ENCODE measurements around the gene RBMS1.

- no peak for TF ChIP-seq STAG1 (CRISPR knock-in tag; IDR thresholded peaks at IDR 0.05)
- TF ChIP-seq ZNF616 (CRISPR knock-in tag; IDR thresholded peaks at IDR 0.05; ENCODE audit: low read depth), result no peak
- TF ChIP-seq JUND (CRISPR knock-in tag; IDR thresholded peaks at IDR 0.05), result no peak
- no peak for TF ChIP-seq KDM1A (CRISPR knock-in tag; IDR thresholded peaks at IDR 0.05)
- no peak for TF ChIP-seq HNRNPH1 (optimal IDR thresholded peaks at IDR 0.05; ENCODE audit: low read depth, low read length)
- TF ChIP-seq EP300 (IDR thresholded peaks at IDR 0.05; ENCODE audit: low read depth in 2 of 2, low read length in 2 of 2), result no peak
- no peak for TF ChIP-seq EP300 (CRISPR knock-in tag; IDR thresholded peaks at IDR 0.05; ENCODE audit: borderline replicate concordance)
- TF ChIP-seq POLR2A (IDR thresholded peaks at IDR 0.05; ENCODE audit: insufficient read depth in 1 of 2, low read depth in 2 of 2, low read length in 2 of 2), result no peak
- TF ChIP-seq CBX5 (CRISPR knock-in tag; IDR thresholded peaks at IDR 0.05; ENCODE audit: borderline replicate concordance), result no peak
- TF ChIP-seq TAF1 (CRISPR knock-in tag; IDR thresholded peaks at IDR 0.05), result no peak
- TF ChIP-seq ETV6 (CRISPR knock-in tag; conservative IDR thresholded peaks at IDR 0.05), result no peak
- TF ChIP-seq RAD21 (CRISPR knock-in tag; IDR thresholded peaks at IDR 0.05), result no peak
- no peak for TF ChIP-seq ZNF607 (CRISPR knock-in tag; IDR thresholded peaks at IDR 0.05; ENCODE audit: borderline replicate concordance)
- TF ChIP-seq NPAS2 (CRISPR knock-in tag; IDR thresholded peaks at IDR 0.05; ENCODE audit: borderline replicate concordance), result no peak
- TF ChIP-seq SMC3 (IDR thresholded peaks at IDR 0.05; ENCODE audit: low read length), result no peak
Measured at GRCh38 chr2:160445673-160446072, 47.9 kb downstream of the RBMS1 start.

Data from HepG2 (cell line).